H7 (cell line): ENCODE results near the gene MED12L. TPM values are rescaled to one million over a fixed set of nuclear protein-coding genes. Genes with fewer than 3 reads are reported as not detected.

Source experiments
- DNase-seq: peaks from one replicate; pipeline ENCODE4 v3.0.0; 2012
- H3K27me3 ChIP-seq: 2 replicates; pipeline ENCODE4 v1.6.0; 2011; ENCODE audit warnings: mild to moderate bottlenecking, low read length; ENCODE audit not compliant: control insufficient read depth, insufficient read depth
- H3K36me3 ChIP-seq: replicated peaks from 2 replicates; pipeline ENCODE4 v1.5.1; 2011; ENCODE audit warnings: low read length; ENCODE audit not compliant: control insufficient read depth, insufficient read depth
- H3K4me3 ChIP-seq: 2 replicates; pipeline ENCODE4 v1.5.1; 2011; ENCODE audit warnings: low read depth, mild to moderate bottlenecking, control low read depth, low read length, moderate library complexity; ENCODE audit not compliant: insufficient read depth
- total RNA-seq: library from RNA; depleted of rRNA; stranded (reverse); fragments of >200 nt; shearing (Covaris generic); gene quantifications from 2 replicates; pipeline ENCODE4 v1.2.3, GENCODE V29; 2014

Gene MED12L
- total RNA-seq, 1 experiment from 2014 or later: 7.9 TPM

DNA sequence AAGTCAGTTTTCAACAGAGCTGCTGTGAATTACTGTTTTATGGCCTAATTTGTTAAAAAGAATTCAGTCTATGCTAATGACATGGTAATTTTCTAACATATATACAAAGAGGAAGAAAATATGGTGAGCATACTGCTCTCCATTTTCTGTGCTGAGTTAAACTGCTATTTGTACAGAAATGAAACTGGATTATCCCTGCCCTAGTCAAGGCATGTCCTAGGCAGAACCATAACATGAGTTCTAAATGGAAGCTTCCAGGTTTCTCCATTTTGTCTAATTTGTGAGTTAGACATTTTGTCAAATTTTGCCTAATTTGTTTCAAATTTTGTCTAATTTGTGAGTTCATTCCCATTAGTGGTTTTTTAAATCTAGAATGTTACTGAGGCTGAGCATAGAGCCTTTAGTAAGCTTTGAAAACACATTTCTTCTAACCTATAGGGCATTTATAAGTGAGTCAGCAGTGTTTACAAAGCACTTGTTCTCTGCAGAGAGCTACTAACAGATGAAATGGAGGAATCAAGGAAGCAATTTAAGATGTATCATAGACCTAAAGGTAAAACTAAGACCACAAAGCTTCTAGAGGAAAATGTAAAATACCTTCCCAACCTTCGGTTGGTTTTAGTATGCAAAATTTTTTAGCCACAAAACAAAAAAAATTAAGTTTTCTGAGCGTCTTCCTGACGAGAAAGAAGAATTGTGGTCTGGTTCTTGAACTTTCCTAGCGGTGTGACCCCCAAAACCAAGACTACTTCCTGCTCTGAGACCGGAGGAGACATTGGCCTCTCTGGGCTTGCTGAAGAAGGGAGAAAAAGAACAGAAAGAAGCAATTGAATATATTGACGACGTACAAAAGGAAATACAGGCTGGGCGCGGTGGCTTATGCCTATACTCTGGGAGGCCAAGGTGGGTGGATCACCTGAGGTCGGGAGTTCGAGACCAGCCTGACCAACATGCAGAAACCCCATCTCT is 183.1 kb downstream of the MED12L start:
- H3K27me3 ChIP-seq: no peaks in the 10 kb centered on the region
- no peaks in the 10 kb centered on the region for H3K36me3 ChIP-seq
- H3K4me3 ChIP-seq: no peak overlapping the region
- DNase-seq: no peak

DNA sequence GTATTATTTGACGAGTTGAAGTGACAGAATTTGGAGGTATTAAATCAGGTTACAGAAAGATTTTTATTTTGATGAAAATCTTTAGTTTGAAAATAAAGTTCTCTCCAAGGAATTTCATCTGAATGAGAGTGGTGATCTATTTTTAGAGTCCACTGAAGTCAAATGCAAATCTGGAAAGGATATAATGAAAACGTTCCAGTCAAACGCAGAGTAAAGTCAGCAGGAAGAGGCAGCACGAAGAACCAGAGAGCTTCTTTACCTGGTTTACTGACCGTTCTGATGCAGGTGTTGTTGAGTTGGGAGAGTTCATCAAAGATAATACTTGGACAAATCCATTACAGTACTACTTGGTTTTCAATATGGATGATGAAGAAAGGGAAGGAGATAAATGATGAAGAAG is 184.2 kb downstream of the MED12L start:
- no peak for DNase-seq
- H3K36me3 ChIP-seq: no peaks in the 10 kb centered on the region
- H3K27me3 ChIP-seq: no peaks in the 10 kb centered on the region
- H3K4me3 ChIP-seq: no peak overlapping the region

GRCh38 chr3:151275091-151275490 is 189.6 kb downstream of the MED12L start:
- Histone ChIP-seq H3K4me3 (no peak overlapping the region), H3K27me3 (no peaks in the 10 kb centered on the region), H3K36me3 (no peaks in the 10 kb centered on the region)
- DNase-seq: no peak

GRCh38 chr3:151276038-151276686 is 190.7 kb downstream of the MED12L start:
- Histone ChIP-seq H3K4me3 (no peak overlapping the region), H3K36me3 (no peaks in the 10 kb centered on the region; the same call in 1 of the 2 replicates)
- DNase-seq: no peak

GRCh38 chr3:151276687-151277042 is 191.2 kb downstream of the MED12L start:
- no peak for DNase-seq
- H3K4me3 ChIP-seq: no peak overlapping the region
- no peaks in the 10 kb centered on the region for H3K27me3 ChIP-seq
- H3K36me3 ChIP-seq: no peaks in the 10 kb centered on the region; the same call in 1 of the 2 replicates

More at GRCh38 chr3:151276038-151276686, 190.7 kb downstream of the MED12L start:
- no peaks in the 10 kb centered on the region for H3K27me3 ChIP-seq

- DNase-seq: no peak
- Histone ChIP-seq H3K4me3 (no peak within 1 kb of the TSS), H3K27me3 (no peaks in the 10 kb centered on the region), H3K36me3 (no peaks in the 10 kb centered on the region; the same call in 1 of the 2 replicates)
These were observed 192.8 kb downstream of the MED12L start, which contains the start of gene P2RY14 for GRCh38 chr3:151278230-151278629. Gene P2RY14, minus strand, starts transcription at chr3:151278542. Its CDS starts 64,226 bp downstream, at chr3:151214316.

DNA sequence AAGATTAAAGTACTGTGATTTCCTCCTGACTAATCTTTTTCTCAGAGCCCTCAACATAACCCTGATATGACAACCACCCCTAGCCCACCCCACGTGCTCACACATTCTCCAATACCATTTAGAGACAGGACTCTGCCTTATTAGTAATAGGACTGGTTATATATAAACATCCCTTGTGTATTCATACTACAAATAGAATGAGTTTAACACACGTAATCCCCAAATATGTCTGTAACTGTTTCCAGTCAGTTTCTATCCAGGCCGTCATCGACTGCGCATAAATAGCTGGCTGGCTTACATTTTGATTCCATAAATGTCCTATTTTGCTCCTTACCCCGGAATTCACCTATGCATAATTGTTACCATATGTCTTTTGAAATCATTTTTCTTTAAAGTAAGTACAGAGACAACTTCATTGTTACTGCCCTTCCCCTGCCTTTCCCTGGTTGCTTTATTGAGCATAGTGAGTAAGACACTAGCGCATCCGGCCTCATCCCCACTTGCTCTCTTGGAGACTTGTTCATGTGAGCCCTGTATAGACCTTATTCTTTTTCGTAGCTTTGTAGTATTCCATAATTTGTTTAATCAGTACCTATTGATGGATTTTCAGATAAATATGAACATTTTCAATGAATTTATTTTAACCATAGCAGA is 196.3 kb downstream of the MED12L start:
- Histone ChIP-seq H3K4me3 (no peak overlapping the region), H3K27me3 (no peaks in the 10 kb centered on the region), H3K36me3 (no peaks in the 10 kb centered on the region; the same call in 1 of the 2 replicates)
- DNase-seq: no peak

GRCh38 chr3:151282921-151283320 is 197.5 kb downstream of the MED12L start:
- Histone ChIP-seq H3K36me3 (no peaks in the 10 kb centered on the region; the same call in 1 of the 2 replicates), H3K4me3 (no peak overlapping the region), H3K27me3 (no peaks in the 10 kb centered on the region)
- DNase-seq: peak; percentile 25

DNA sequence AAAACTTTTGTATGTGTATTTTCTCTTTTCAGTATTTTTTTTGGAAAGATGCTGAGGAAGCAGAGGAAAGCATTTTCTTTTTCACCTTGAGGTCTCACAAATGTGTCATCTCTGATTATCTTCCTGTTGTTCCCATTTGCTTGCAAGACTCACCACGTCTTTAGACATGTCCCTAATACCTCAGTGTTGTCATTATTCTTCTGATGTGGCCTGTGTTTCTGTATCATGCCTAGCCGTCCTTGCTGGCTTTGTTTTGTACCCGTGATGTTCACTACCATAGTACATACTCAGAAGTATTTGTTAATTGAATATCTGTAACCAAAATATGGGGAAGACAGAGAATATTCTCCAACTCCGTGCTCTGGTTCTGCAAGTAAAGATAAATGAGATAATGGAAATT is 197.9 kb downstream of the MED12L start:
- no peaks in the 10 kb centered on the region for H3K27me3 ChIP-seq
- DNase-seq: no peak
- no peaks in the 10 kb centered on the region; the same call in 1 of the 2 replicates for H3K36me3 ChIP-seq
- no peak overlapping the region for H3K4me3 ChIP-seq

DNA sequence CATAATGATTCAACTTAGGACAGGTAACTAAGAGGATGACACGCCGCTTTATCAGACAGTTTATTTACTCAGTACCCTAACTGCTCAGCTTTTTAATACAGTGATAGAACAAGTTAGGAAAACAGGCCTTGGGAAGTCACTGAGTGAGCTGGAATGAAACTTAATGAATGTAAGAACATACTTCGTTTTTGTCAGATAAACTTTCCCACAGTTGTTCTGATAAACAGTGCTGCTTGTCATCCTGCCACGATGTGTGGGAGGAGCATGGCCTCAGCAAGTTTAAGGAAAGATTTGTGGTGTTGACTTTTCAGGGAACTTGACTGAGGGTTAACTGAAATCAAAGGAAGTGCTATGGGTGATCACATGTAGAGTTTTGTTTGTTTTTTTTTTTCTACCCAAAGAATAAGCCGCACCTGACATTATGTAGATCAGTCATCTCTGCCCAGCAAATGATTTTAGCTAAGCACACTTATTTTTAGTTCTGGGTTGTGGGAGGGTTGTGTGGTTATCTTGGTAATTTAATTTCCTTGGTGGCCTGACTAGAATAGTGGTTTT is 198.5 kb downstream of the MED12L start:
- H3K27me3 ChIP-seq: no peaks in the 10 kb centered on the region
- no peaks in the 10 kb centered on the region; the same call in 1 of the 2 replicates for H3K36me3 ChIP-seq
- no peak overlapping the region for H3K4me3 ChIP-seq
- no peak for DNase-seq

- H3K27me3 ChIP-seq: no peaks in the 10 kb centered on the region
- H3K36me3 ChIP-seq: no peaks in the 10 kb centered on the region
- no peak for DNase-seq
- H3K4me3 ChIP-seq: no peak overlapping the region
These were observed 200.5 kb downstream of the MED12L start for GRCh38 chr3:151285940-151286339.

DNA sequence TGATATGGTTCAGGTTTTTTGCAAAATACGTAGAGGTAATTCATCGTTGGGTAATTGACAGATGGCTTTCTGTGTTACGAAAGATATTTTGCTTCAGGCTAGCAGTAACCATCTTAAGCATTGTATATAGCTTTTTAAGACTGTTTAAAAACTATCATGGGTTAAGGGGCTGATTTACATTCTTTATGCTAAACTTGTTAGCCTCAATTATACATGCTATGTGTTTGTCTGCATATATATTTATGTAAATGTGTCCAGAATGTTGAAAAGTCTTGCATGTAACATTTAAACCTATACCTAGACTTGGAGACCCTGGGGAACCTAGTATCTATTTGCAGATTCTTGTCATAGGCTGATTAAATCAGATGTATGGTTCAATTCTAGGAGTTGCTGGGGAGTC is 204.0 kb downstream of the MED12L start:
- Histone ChIP-seq H3K36me3 (no peaks in the 10 kb centered on the region), H3K27me3 (no peaks in the 10 kb centered on the region), H3K4me3 (no peak overlapping the region)
- DNase-seq: no peak

DNA sequence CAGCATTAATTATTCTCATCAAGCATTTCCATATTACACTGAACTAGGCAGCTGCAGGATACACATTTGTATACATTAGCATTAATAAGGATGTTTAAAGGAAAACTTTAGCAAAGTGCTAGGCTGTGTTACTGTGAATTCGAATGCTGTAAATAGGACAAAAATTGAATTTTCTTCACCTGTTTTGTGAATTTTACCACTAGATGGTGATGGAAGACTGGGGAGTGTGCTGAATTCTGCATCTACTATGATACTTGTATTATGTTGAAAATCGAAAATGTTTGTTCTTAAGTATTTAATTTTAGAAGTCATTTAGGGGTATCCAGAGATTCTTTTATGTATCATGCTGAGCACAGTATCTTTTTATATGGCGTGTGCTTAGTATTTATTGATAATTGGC is 205.2 kb downstream of the MED12L start:
- DNase-seq: peak; percentile 4
- Histone ChIP-seq H3K27me3 (no peaks in the 10 kb centered on the region), H3K4me3 (no peak overlapping the region), H3K36me3 (no peaks in the 10 kb centered on the region)

DNA sequence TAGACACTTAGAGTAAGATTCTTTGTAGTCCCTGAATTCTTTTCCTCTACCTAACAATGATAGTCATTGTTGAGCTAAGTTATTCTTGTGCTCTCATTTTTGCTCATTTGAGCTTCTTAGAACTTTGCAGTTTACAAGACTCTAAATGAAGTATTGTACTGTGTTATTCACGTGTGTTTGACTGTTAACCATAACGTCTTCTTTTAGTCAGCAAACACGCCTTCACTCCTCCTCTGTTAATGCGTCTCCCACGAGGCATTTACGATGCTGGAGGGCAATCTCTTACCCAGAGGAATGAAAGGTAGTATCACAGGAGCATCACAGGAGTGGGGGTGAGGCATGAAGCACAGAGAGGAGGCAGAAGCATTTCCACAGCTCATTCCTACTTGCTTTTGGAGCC is 207.7 kb downstream of the MED12L start:
- H3K36me3 ChIP-seq: no peaks in the 10 kb centered on the region
- no peak overlapping the region for H3K4me3 ChIP-seq
- no peak for DNase-seq
- H3K27me3 ChIP-seq: no peaks in the 10 kb centered on the region
